ENCODE measurements around the gene PTK7. TPM values are rescaled to one million over a fixed set of nuclear protein-coding genes. Genes with fewer than 3 reads are reported as not detected.

Gene PTK7
- total RNA-seq = 141 and 147 TPM in 2 replicates

GRCh38 chr6:43075670-43076463, at the start of gene PTK7:
PTK7 (plus strand) TSS chr6:43076314; CDS start chr6:43076489, 175 bp downstream.

GRCh38 chr6:43053545-43054205, 22.4 kb upstream of the PTK7 start, which contains the start of gene CUL7:
CUL7 (minus strand) TSS chr6:43053851; CDS start chr6:43052788, 1,063 bp downstream.

DNA sequence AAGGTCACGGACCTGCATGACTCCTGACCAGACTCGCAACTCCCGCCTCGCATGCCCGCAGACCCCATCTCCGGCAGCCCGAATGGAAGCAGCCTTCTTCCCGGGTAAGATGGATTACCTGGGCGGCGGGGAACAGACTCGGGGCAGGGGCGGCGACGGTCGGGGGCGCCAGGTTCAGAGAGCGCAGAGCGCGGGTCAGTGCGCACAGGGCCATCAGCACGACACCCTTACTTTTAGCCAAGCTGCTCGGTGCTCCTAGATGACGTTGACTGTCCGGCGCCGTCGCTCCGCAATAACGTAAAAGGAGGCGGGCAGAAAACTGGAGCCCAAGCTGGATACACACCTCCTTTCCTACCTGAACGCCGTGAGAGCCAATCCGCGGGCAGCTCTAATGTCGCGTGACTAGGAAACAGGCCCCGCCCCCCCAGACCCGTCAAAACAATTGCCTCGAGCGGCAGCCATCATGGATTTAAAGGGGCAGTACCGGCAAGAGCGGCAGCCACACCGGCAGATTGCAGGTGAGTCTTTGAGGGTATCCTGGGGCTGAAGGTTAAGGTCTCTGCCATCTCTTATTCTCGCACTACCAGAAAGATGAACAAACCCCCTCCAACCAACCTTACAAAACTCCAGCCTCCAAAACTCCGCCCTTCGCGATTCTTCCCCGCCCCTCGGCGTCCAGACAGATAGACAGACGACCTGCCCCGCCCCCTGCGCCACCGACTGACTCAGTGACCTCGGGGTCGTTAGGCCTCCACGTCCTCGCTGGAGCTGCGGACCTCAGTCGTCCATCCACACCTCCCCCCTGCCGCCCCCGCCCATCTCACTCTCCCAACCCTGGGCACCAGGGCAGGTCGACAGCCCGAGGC, 16.7 kb upstream of the PTK7 start, which contains the start of the genes KLC4 and MRPL2:
KLC4 (plus strand) TSS at position 464 of the 866 bp plus-strand sequence. CDS start 1,705 bp downstream, outside the sequence.
MRPL2 (minus strand) TSS at position 267 of the 866 bp plus-strand sequence; CDS start at position 214, 53 bp downstream.

DNA sequence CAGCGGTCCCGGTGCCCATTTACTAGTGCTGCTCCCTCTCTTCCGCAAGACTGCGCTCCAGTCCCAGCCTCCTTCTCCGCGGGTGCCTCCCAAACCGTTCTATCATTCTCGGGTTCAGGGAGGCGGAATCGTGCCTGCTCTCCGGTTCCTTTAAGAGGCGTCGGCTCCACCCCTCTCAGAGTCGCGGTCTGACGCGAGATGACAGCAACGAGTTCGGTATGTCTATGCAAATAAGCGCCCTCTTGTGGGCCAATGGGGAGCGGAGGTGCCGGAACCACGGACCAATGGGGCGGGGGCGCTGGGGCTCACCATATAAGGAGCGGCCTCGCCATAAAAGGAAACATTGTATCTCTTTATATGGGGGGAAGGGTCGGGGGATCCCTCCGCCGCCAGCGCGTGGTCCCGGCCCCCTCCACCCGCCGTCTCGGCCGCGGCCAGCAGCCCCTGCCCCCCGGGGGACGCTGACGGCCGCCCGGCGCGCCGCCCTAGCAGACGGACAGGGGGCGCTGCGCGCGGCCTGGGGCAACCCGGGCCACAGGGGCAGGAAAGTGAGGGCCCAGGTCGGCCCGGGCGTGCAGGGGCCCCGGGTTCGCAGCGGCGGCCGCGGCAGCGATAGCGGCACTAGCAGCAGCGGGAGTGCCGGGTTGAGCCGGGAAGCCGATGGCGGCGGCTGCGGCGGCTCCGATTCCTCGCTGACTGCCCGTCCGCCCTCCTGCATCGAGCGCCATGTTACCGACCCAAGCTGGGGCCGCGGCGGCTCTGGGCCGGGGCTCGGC, 95.0 kb downstream of the PTK7 start, which contains the start of gene SRF:
SRF (plus strand) TSS at position 339 of the 776 bp plus-strand sequence; CDS start at position 727, 388 bp downstream.

DNA sequence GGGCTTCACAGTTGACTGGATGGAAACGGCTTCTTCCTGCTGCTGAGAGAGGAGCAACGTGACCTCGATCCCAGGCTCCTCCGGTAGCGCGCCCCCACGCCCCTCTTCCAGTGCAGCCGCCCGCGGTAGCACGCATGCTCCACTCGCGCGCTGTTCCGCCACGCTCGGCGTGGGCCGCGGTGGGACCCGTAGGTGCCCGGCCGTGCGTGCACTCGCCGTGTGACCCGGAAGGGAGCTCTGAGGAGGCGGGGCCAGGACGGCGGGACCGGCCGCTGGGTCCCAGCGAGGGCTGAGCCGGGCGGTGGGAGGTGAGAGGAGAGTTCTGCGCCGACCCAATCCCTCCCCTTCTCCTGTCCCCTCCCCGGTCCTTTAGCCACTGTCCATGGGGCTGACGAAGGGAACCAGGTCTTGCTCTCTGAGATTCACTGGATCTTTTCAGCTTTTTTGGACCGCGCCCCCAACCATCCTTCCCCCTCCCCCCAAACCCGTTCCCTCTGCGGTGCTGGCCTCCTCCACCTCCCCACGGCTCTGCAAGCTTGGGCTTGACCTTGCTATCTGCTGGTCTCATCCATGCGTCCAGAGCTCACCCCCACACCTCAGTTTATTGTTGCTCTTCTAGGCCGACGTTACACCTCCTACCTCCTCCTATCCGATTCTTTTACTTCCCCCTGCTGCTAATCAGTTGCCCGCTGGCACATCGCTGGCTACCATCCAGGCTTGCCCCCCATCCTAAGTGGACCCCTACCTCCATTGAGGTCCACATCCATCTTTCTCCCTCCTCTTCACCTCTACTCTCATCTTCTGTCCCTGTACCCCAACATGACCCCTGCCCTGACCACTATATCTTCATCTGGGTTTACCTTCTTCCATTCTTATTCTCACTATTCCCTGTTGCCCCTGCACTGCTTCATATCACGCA, 106.1 kb downstream of the PTK7 start, which contains the start of gene CUL9:
CUL9 (plus strand) TSS at position 255 of the 919 bp plus-strand sequence. CDS start 2,115 bp downstream, outside the sequence.

Other genes starting within 250 kb of the PTK7 start
- 86.3 and 91.4 TPM in 2 replicates for gene RPL7L1, start 196.7 kb upstream of the PTK7 start, total RNA-seq
- gene PTCRA, start 160.3 kb upstream of the PTK7 start, total RNA-seq = not detected in 2 replicates
- gene CNPY3, start 146.8 kb upstream of the PTK7 start, total RNA-seq = 21.9 and 33.7 TPM in 2 replicates
- gene GNMT, start 115.6 kb upstream of the PTK7 start, total RNA-seq = not detected in 2 replicates
- gene PEX6, start 97.1 kb upstream of the PTK7 start, total RNA-seq = 23.5 and 53.9 TPM in 2 replicates
- gene PPP2R5D, start 91.7 kb upstream of the PTK7 start, total RNA-seq = 29.6 and 31.5 TPM in 2 replicates
- 59.2 and 66.3 TPM in 2 replicates for gene MEA1, start 62.4 kb upstream of the PTK7 start, total RNA-seq
- gene KLHDC3, start 62.1 kb upstream of the PTK7 start, total RNA-seq = 64.4 and 86.1 TPM in 2 replicates
- gene RRP36, start 54.7 kb upstream of the PTK7 start, total RNA-seq = 76.1 and 80.2 TPM in 2 replicates
- 44.5 and 49.3 TPM in 2 replicates for gene CUL7, start 22.5 kb upstream of the PTK7 start, total RNA-seq
- gene MRPL2, start 16.9 kb upstream of the PTK7 start, total RNA-seq = 16.5 and 18.1 TPM in 2 replicates
- gene KLC4, start 16.7 kb upstream of the PTK7 start, total RNA-seq = 15.5 and 18.7 TPM in 2 replicates
- 13.8 and 18.7 TPM in 2 replicates for gene SRF, start 95.0 kb downstream of the PTK7 start, total RNA-seq
- 18.5 and 27.7 TPM in 2 replicates for gene CUL9, start 105.9 kb downstream of the PTK7 start, total RNA-seq
- 45.9 and 54.5 TPM in 2 replicates for gene DNPH1, start 153.2 kb downstream of the PTK7 start, total RNA-seq
- not detected in 2 replicates for gene TTBK1, start 167.2 kb downstream of the PTK7 start, total RNA-seq
- not detected in 2 replicates for gene SLC22A7, start 221.9 kb downstream of the PTK7 start, total RNA-seq
- gene CRIP3, start 232.5 kb downstream of the PTK7 start, total RNA-seq = 0.18 TPM in 1 of 2 replicates, not detected in the other

All from smooth muscle cell of bladder (primary cell).